Measurements from ENCODE around the gene POLR2E. TPM values are rescaled to one million over a fixed set of nuclear protein-coding genes. Genes with fewer than 3 reads are reported as not detected.
"Not testable (repeated sequence)": the region's sequence is repeated elsewhere in the genome, so short reads cannot be mapped to it uniquely, and the experiment has no call there.

POLR2E gene
- total RNA-seq, 1 donor from 2014 or later, result 137 TPM

DNA sequence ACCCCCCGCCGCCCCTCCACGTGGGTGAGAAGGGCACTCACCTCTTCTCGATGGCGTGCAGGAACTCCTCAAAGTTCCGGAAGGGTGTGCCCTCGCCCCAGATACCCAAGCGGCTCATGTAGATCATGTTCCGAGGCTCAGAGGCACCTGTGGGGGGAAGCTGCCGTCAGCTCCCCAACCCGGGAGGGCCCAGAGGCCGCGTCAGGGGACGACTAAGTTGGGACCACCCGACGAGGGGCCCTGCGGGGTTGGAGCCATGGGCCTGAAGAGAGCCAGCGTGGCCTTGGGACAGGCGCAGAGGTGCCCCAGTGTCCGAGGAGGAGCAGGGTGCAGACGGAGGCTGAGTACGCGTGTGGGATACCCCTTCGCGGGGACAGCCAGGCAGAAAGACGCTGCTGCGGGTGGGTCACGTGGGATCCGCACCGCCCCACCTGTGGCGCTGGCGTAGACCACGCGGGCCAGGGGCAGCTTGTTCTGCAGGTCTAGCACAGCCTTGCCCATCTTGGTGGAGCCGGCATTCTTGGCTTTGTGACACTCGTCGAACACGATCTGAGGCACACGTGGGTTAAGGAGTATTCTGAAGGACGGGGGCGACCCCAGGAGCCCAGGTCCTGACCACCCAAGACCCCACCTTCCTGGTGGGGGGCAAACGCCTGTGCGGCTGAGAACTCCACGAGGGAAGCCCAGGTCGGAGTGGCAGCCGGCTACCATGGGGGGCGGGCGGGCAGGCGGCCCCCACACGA lies 24.5 kb upstream of the POLR2E start:
- no peaks in the 10 kb centered on the region for H3K27me3 Mint-ChIP-seq (ENCODE audit: low read depth)
- no peaks in the 10 kb centered on the region for H3K9me3 Mint-ChIP-seq
- no peak overlapping the region for H3K27ac Mint-ChIP-seq
- no peak for DNase-seq (ENCODE audit: low spot score in 2 of 2, unreplicated experiment in 2 of 2)
- TF ChIP-seq, protein P1, sequence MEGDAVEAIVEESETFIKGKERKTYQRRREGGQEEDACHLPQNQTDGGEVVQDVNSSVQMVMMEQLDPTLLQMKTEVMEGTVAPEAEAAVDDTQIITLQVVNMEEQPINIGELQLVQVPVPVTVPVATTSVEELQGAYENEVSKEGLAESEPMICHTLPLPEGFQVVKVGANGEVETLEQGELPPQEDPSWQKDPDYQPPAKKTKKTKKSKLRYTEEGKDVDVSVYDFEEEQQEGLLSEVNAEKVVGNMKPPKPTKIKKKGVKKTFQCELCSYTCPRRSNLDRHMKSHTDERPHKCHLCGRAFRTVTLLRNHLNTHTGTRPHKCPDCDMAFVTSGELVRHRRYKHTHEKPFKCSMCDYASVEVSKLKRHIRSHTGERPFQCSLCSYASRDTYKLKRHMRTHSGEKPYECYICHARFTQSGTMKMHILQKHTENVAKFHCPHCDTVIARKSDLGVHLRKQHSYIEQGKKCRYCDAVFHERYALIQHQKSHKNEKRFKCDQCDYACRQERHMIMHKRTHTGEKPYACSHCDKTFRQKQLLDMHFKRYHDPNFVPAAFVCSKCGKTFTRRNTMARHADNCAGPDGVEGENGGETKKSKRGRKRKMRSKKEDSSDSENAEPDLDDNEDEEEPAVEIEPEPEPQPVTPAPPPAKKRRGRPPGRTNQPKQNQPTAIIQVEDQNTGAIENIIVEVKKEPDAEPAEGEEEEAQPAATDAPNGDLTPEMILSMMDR (IDR thresholded peaks at IDR 0.05; ENCODE audit: unreplicated experiment), result no peak
- peaks cover 15% of the 10 kb centered on the region for H3K36me3 Mint-ChIP-seq
- H3K4me3 Mint-ChIP-seq, result no peak overlapping the region
- no peaks in the 10 kb centered on the region for H3K4me1 Mint-ChIP-seq

DNA sequence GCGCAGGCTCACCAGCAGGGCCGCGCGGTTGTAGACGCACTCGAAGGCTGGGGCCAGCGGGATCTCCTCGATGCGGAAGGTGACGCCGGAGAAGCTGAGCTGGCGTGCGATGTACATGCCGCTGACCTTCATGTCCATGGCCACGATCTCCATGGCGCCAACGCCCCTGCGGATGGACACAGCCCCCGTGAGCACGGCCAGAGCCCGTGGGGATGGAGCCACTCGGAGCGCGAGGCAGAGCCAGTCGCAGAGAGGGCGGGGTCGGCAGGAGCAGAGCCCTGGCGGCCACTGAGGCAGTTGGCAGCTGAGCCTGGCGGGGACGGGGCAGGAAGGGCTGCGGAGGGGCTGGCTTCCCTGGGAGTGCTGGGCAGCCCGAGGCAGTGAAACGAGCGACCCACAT lies 23.8 kb upstream of the POLR2E start:
- DNase-seq (ENCODE audit: low spot score in 2 of 2, unreplicated experiment in 2 of 2), result no peak
- Mint-ChIP-seq H3K4me3 (no peak overlapping the region), H3K36me3 (peaks cover 15% of the 10 kb centered on the region), H3K9me3 (no peaks in the 10 kb centered on the region), H3K27ac (no peak overlapping the region), H3K27me3 (ENCODE audit: low read depth) (no peaks in the 10 kb centered on the region), H3K4me1 (no peaks in the 10 kb centered on the region)
- TF ChIP-seq, protein P1 (IDR thresholded peaks at IDR 0.05; ENCODE audit: unreplicated experiment), result no peak

DNA sequence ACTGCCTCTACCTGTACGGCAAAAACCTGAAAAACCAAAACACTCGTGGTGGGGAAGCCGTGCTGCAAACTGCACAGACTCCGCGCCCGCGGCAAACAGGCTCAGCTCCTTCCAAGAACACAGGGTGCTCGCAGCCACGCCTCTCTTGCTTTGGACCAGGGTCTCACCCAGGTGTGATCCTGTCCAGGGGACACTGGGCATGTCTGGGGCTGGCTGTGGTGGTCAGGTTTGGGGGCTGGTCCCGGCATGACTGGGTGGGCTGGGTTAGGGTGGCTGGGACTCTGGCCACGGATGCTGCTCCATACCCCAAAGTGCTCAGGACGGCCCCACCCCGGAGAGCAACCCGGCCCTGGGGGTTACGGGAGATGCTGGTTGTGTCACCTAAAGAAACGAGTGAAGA lies 22.5 kb upstream of the POLR2E start:
- H3K27me3 Mint-ChIP-seq (ENCODE audit: low read depth), result no peaks in the 10 kb centered on the region
- H3K36me3 Mint-ChIP-seq, result peaks cover 12% of the 10 kb centered on the region
- no peak overlapping the region for H3K27ac Mint-ChIP-seq
- TF ChIP-seq, protein P1 (IDR thresholded peaks at IDR 0.05; ENCODE audit: unreplicated experiment), result no peak
- DNase-seq (ENCODE audit: low spot score in 2 of 2, unreplicated experiment in 2 of 2), result no peak
- H3K9me3 Mint-ChIP-seq, result no peaks in the 10 kb centered on the region
- H3K4me1 Mint-ChIP-seq, result no peaks in the 10 kb centered on the region
- H3K4me3 Mint-ChIP-seq, result no peak overlapping the region

- H3K4me1 Mint-ChIP-seq, result no peaks in the 10 kb centered on the region
- no peak overlapping the region for H3K4me3 Mint-ChIP-seq
- no peak overlapping the region for H3K27ac Mint-ChIP-seq
- TF ChIP-seq, protein P1 (IDR thresholded peaks at IDR 0.05; ENCODE audit: unreplicated experiment), result no peak
- H3K27me3 Mint-ChIP-seq (ENCODE audit: low read depth), result no peaks in the 10 kb centered on the region
- no peaks in the 10 kb centered on the region for H3K9me3 Mint-ChIP-seq
- H3K36me3 Mint-ChIP-seq, result peaks cover 12% of the 10 kb centered on the region
- no peak for DNase-seq (ENCODE audit: low spot score in 2 of 2, unreplicated experiment in 2 of 2)
These were observed 21.8 kb upstream of the POLR2E start for GRCh38 chr19:1116726-1117581.

DNA sequence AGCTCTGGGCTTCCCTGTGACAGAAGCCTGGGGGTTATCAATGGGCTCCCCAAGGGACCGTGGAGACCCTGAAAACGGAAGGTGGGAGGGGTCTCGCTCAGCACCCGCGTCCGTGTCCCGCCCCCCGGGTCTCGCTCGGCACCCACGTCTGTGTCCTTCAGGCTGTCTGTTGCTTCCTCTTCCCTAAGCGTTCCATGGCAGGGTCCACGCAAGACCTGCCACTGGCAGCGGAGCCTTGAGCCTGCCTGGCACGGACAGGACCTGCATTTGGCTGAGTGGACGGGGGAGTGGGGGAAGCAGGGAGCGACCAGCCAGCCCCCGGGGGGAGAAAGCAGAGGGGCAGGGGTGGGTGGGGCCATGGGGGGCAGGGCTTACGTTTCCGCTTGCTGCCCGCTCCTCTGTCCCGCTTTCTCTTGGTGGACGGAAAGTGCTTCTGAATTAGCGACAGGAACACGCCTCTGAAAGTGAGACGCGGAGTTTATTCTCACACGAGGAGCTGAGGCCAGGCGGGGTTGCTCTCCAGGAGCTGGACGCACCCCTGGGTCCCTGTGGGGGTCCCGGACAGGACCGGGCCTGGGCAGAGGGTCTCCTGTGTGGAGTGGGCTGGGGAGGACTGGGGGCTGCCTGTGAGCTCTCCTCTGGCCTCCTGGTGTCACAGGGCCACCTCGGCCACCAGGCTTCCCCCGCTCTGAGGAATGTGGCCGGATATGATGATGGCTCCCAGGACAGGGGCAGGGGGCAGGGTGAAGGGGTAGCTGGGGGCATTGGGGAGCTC lies 20.7 kb upstream of the POLR2E start:
- no peaks in the 10 kb centered on the region for H3K9me3 Mint-ChIP-seq
- H3K4me3 Mint-ChIP-seq, result no peak overlapping the region
- no peak overlapping the region for H3K27ac Mint-ChIP-seq
- no peaks in the 10 kb centered on the region for H3K4me1 Mint-ChIP-seq
- TF ChIP-seq, protein P1 (IDR thresholded peaks at IDR 0.05; ENCODE audit: unreplicated experiment), result no peak
- H3K36me3 Mint-ChIP-seq, result peaks cover 4% of the 10 kb centered on the region
- no peaks in the 10 kb centered on the region for H3K27me3 Mint-ChIP-seq (ENCODE audit: low read depth)
- DNase-seq (ENCODE audit: low spot score in 2 of 2, unreplicated experiment in 2 of 2), result no peak

DNA sequence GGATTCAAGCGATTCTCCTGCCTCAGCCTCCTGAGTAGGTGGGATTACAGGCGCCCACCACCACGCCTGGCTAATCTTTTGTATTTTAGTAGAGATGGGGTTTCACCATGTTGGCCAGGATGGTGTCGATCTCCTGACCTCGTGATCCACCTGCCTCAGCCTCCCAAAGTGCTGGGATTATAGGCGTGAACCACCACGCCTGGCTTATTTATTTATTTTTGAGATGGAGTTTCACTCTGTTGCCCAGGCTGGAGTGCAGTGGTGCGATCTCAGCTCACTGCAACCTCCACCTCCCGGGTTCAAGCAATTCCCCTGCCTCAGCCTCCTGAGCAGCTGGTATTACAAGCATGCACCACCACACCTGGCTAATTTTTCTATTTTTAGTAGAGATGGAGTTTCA lies 19.6 kb upstream of the POLR2E start:
- H3K9me3 Mint-ChIP-seq; H3K27me3 Mint-ChIP-seq (ENCODE audit: low read depth); DNase-seq (ENCODE audit: low spot score in 2 of 2, unreplicated experiment in 2 of 2); H3K27ac Mint-ChIP-seq; H3K4me3 Mint-ChIP-seq; H3K36me3 Mint-ChIP-seq; H3K4me1 Mint-ChIP-seq: not testable (repeated sequence)

Measured in mesothelial cell of epicardium (in vitro differentiated cells).